Stimulated activated CD8-positive, alpha-beta memory T cell treated with anti-CD3 and anti-CD28 coated beads, Interleukin-12 subunit alpha, Interleukin-12 subunit beta, amount 100 ng/mL, for 24 hours (primary cell): ENCODE results near the gene TRMT112.
"Not testable (repeated sequence)": the region's sequence is repeated elsewhere in the genome, so short reads cannot be mapped to it uniquely, and the experiment has no call there.

Experiments
- DNase-seq: peaks from one replicate; pipeline ENCODE4 v3.0.0-alpha.2; 2020; ENCODE audit errors: extremely low read depth

Gene TRMT112

GRCh38 chr11:64331569-64332371 lies 14.4 kb upstream of the TRMT112 start:
- peak; percentile 49 for DNase-seq

DNA sequence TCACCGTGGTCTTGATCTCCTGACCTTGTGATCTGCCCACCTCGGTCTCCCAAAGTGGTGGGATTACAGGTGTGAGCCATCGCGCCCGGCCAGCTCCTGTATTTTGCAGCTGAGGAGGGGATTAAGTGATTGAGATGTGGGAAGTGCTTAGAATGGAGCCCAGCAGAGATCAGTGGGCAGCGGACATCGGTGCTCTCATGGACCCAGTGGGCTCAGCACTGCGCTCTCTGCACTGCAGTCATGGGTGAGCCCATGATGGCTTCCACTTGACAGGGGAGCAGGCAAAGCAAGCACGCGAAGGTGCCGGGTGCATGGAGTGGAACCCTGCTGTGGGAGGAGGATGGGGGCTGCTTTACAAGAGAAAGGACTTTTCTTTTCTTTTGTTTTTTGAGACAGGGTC lies 13.5 kb upstream of the TRMT112 start:
- no peak for DNase-seq

- DNase-seq = no peak
Measured at GRCh38 chr11:64327993-64328392, 10.6 kb upstream of the TRMT112 start.

DNA sequence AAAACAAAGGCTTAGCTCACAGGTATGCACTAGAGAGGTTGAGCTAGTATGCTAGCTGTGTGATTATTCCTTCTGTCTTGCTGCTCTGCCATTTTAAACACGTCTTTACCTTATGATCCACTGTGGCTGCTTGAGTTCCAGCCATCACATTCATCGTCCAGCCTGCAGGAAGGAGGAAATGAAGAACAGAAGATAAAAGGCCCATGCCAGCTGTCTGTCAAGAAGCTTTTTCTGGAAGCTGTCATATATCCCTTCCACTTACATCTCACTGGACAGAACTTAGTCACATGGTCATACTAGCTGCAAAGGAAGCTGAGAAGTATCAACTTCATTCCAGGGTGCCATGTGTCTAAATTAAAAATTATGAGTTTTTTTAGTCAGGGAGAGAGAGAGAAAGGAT lies 10.0 kb upstream of the TRMT112 start:
- no peak for DNase-seq

GRCh38 chr11:64324692-64325469 lies 7.5 kb upstream of the TRMT112 start:
- DNase-seq = no peak

DNA sequence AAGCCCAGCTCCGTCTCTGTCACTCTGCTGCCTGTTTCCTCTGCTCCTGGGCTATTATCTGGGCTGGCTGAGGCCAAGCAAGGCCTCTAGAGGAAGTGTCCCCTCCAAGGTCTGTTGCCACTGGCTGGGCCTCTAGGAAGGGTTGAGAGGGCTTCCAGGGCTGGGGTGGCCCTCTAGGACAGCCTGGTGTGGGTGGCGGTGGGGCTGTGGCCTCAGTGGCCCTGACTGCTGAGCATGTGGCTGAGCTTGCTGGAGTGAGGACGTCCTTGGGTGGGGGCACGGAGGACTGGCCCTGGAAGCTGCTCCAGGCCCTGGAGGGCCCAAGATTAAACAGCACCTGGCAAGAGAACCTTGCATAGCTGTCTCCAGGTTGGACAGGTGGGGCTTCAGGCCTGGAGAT lies 6.6 kb upstream of the TRMT112 start:
- DNase-seq = not testable (repeated sequence)

DNA sequence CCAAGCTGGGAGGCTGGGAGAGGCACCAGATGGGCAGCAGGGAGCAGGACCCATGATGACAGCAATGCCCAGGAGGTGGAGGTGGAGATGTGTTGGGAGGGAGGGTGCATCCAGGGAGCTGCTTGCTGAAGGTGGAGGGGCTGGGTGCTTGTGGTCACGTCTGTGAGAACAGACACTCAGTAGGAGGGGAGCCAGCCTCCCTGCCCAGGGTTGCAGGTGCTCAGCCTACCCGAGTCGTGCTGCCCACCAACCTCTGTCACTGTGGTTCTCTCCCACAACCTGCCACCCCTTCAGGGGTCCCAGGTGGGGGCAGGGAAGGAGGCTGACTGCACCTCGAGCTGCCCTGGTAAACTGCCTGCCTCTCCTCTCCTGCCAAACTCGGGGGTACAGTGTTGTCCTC lies 6.0 kb upstream of the TRMT112 start:
- no peak for DNase-seq

- DNase-seq = no peak
Measured at GRCh38 chr11:64322925-64323260, 5.5 kb upstream of the TRMT112 start.

GRCh38 chr11:64321533-64321932 lies 4.2 kb upstream of the TRMT112 start:
- DNase-seq = no peak

DNA sequence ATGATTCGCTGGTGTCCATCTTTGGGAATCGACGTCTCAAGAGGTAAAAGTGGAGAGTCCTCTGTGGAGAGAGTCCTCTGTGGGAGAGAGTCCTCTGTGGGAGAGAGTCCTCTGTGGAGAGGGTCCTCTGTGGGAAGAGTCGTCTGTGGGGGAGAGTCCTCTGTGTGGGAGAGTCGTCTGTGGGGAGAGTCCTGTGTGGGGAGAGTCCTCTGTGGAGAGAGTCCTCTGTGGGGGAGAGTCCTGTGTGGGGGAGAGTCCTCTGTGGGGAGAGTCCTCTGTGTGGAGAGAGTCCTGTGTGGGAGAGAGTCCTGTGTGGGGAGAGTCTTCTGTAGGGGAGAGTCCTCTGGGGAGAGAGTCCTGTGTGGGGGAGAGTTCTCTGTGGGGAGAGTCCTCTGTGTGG lies 3.7 kb upstream of the TRMT112 start:
- DNase-seq = no peak

GRCh38 chr11:64320556-64320955 lies 3.2 kb upstream of the TRMT112 start:
- DNase-seq = no peak

GRCh38 chr11:64318766-64319761 lies 1.7 kb upstream of the TRMT112 start:
- no peak for DNase-seq

- peak; percentile 82 for DNase-seq
Measured at GRCh38 chr11:64317961-64318765, 804 bp upstream of the TRMT112 start, which contains the start of gene PRDX5. Gene PRDX5 (plus strand): TSS chr11:64318121. CDS start chr11:64318216, 95 bp downstream.

DNA sequence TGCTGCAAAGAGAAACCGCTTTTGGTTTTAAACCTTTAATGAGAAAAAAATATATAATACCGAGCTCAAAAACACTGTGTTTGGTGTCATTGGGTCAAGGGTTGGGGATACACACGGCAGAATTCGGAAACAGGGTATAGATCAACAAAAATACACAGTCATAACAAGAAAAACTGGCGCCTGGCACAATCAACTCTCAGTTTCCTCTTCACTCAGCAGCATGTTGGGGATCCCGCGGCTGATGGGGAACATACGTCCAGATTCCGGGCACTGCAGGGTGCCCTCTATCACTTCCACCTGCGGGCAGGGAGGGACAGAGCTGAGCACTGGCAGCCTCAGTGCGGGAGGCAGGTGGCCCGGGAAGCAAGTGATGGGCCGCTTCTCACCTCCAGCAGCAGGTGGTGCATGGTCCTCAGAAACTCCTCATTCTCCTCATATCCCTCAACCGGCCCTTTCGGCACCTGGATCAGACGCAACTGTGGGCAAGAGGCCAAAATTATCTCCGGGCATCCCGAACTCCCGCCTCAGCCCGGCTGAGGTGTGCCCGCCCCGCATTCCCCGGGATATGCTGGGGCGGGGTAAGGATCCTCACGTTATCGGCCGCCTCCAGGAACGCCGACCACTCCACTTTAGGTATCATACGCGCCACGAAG lies 561 bp downstream of the TRMT112 start:
- DNase-seq = no peak

DNA sequence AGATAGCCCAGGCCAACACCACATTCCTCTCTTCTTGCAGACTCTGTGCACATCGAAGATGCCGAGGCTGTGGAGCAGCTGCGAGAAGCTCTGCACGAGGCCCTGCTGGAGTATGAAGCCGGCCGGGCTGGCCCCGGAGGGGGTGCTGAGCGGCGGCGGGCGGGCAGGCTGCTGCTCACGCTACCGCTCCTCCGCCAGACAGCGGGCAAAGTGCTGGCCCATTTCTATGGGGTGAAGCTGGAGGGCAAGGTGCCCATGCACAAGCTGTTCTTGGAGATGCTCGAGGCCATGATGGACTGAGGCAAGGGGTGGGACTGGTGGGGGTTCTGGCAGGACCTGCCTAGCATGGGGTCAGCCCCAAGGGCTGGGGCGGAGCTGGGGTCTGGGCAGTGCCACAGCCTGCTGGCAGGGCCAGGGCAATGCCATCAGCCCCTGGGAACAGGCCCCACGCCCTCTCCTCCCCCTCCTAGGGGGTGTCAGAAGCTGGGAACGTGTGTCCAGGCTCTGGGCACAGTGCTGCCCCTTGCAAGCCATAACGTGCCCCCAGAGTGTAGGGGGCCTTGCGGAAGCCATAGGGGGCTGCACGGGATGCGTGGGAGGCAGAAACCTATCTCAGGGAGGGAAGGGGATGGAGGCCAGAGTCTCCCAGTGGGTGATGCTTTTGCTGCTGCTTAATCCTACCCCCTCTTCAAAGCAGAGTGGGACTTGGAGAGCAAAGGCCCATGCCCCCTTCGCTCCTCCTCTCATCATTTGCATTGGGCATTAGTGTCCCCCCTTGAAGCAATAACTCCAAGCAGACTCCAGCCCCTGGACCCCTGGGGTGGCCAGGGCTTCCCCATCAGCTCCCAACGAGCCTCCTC lies 1.5 kb downstream of the TRMT112 start:
- DNase-seq = not testable (repeated sequence)

DNA sequence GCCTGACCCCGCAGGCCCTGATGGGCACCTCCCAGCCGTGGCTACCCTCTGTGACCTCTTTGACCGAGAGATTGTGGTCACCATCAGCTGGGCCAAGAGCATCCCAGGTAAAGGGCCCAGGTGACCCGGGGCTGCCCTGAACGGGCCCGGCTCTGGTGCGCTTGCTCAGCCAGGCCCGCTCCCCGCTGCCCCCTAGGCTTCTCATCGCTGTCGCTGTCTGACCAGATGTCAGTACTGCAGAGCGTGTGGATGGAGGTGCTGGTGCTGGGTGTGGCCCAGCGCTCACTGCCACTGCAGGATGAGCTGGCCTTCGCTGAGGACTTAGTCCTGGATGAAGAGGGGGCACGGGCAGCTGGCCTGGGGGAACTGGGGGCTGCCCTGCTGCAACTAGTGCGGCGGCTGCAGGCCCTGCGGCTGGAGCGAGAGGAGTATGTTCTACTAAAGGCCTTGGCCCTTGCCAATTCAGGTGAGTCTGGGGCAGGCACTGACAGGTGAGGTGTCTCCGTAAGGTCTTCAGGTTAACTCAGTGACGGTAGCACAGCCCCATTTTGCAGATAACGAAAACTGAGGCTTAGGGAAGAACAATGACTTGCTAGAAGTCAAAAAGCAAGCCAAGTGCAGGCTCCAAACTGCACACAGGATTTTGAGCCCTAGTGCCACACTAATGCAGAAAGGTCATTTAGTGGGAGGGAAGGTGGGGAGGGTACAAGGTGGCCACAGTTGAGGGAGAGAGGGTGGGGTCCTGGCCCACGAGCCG lies 2.4 kb downstream of the TRMT112 start:
- DNase-seq = no peak

GRCh38 chr11:64314146-64314804 lies 3.1 kb downstream of the TRMT112 start:
- DNase-seq = no peak

GRCh38 chr11:64313491-64314145 lies 3.7 kb downstream of the TRMT112 start:
- no peak for DNase-seq
